Calu3 (cell line): ENCODE data around the gene SMIM3. TPM values are rescaled to one million over a fixed set of nuclear protein-coding genes. Genes with fewer than 3 reads are reported as not detected.

Source experiments
- BruUV-seq: library from RNA; stranded (reverse); fragments of 400-500 nt; replicated peaks from 2 replicates; lab custom pipeline; 2021; lab: Mats Ljungman, UMichigan
- CTCF ChIA-PET: fragments of 300-600 bp; sonication (Branson Sonifier 250); formaldehyde crosslinking; loops from one replicate; lab custom pipeline; 2022; ENCODE audit warnings: antibody characterized with exemption; lab: Charles Lee
- DNase-seq: peaks from one replicate; pipeline ENCODE4 v3.0.0; 2022
- H3K27ac Mint-ChIP-seq: one replicate; pipeline ENCODE4 v1.8.0; 2022; ENCODE audit warnings: mixed read lengths; ENCODE audit not compliant: unreplicated experiment
- H3K27me3 Mint-ChIP-seq: one replicate; pipeline ENCODE4 v1.8.0; 2022; ENCODE audit warnings: mixed read lengths; ENCODE audit not compliant: unreplicated experiment
- H3K36me3 Mint-ChIP-seq: one replicate; pipeline ENCODE4 v1.8.0; 2022; ENCODE audit warnings: mild to moderate bottlenecking, moderate library complexity, mixed read lengths; ENCODE audit not compliant: insufficient read depth, unreplicated experiment
- H3K4me1 Mint-ChIP-seq: one replicate; pipeline ENCODE4 v1.8.0; 2022; ENCODE audit warnings: mild to moderate bottlenecking, low read depth, mixed read lengths; ENCODE audit not compliant: unreplicated experiment
- H3K4me3 Mint-ChIP-seq: one replicate; pipeline ENCODE4 v1.8.0; 2022; ENCODE audit warnings: mild to moderate bottlenecking, low read depth, moderate library complexity, mixed read lengths; ENCODE audit not compliant: unreplicated experiment
- H3K9me3 Mint-ChIP-seq: one replicate; pipeline ENCODE4 v1.8.0; 2022; ENCODE audit warnings: low read depth, mixed read lengths; ENCODE audit not compliant: unreplicated experiment
- intact Hi-C: fragments of 100-400 bp; cut with micrococcal nuclease; formaldehyde crosslinking; loops from one replicate; pipeline ENCODE4 v1.10.0; 2022; ENCODE audit not compliant: unreplicated experiment
- total RNA-seq: library from RNA; stranded (reverse); gene quantifications from 2 replicates; pipeline ENCODE4 v1.2.3, GENCODE V29; 2022
- TF ChIP-seq, protein P1 (sequence below): fragments of 200-600 bp; IDR thresholded peaks from one replicate; pipeline ENCODE4 v1.8.0; 2022; ENCODE audit warnings: antibody characterized with exemption; ENCODE audit not compliant: unreplicated experiment

SMIM3 gene
- total RNA-seq, 1 experiment from 2014 or later = 8.4 TPM

GRCh38 chr5:150777685-150778084 is 872 bp upstream of the SMIM3 start:
- peaks cover 19% of the 10 kb centered on the region for H3K36me3 Mint-ChIP-seq
- H3K9me3 Mint-ChIP-seq = no peaks in the 10 kb centered on the region
- CTCF ChIA-PET = interaction anchor here (0.5 to 1.6 kb wide), 6 partner anchors 12 to 642 kb away, joined by 3 to 10 read pairs (median 4); partner anchors contain the start of genes DCTN4 and RBM22
- H3K27me3 Mint-ChIP-seq = no peaks in the 10 kb centered on the region
- TF ChIP-seq, protein P1, sequence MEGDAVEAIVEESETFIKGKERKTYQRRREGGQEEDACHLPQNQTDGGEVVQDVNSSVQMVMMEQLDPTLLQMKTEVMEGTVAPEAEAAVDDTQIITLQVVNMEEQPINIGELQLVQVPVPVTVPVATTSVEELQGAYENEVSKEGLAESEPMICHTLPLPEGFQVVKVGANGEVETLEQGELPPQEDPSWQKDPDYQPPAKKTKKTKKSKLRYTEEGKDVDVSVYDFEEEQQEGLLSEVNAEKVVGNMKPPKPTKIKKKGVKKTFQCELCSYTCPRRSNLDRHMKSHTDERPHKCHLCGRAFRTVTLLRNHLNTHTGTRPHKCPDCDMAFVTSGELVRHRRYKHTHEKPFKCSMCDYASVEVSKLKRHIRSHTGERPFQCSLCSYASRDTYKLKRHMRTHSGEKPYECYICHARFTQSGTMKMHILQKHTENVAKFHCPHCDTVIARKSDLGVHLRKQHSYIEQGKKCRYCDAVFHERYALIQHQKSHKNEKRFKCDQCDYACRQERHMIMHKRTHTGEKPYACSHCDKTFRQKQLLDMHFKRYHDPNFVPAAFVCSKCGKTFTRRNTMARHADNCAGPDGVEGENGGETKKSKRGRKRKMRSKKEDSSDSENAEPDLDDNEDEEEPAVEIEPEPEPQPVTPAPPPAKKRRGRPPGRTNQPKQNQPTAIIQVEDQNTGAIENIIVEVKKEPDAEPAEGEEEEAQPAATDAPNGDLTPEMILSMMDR = no peak
- BruUV-seq = no TSS peak
- intact Hi-C loops = no loop called here
- DNase-seq = no peak
- no peak overlapping the region for H3K27ac Mint-ChIP-seq
- peaks cover 23% of the 10 kb centered on the region for H3K4me1 Mint-ChIP-seq
- H3K4me3 Mint-ChIP-seq = peak overlapping the region; percentile 98

- Mint-ChIP-seq H3K36me3 (peaks cover 24% of the 10 kb centered on the region), H3K4me3 (peak overlapping the region; percentile 98), H3K27ac (no peak overlapping the region), H3K9me3 (no peaks in the 10 kb centered on the region), H3K27me3 (no peaks in the 10 kb centered on the region), H3K4me1 (peaks cover 27% of the 10 kb centered on the region)
- no peak for DNase-seq
- intact Hi-C loops = no loop called here
- no TSS peak for BruUV-seq
- TF ChIP-seq, protein P1 = no peak
- CTCF ChIA-PET = interaction anchor here (0.5 to 1.6 kb wide), 8 partner anchors 12 to 641 kb away, joined by 3 to 10 read pairs (median 4); partner anchors contain the start of genes DCTN4, GM2A and RBM22
These were observed 455 bp upstream of the SMIM3 start for GRCh38 chr5:150778088-150778516.

DNA sequence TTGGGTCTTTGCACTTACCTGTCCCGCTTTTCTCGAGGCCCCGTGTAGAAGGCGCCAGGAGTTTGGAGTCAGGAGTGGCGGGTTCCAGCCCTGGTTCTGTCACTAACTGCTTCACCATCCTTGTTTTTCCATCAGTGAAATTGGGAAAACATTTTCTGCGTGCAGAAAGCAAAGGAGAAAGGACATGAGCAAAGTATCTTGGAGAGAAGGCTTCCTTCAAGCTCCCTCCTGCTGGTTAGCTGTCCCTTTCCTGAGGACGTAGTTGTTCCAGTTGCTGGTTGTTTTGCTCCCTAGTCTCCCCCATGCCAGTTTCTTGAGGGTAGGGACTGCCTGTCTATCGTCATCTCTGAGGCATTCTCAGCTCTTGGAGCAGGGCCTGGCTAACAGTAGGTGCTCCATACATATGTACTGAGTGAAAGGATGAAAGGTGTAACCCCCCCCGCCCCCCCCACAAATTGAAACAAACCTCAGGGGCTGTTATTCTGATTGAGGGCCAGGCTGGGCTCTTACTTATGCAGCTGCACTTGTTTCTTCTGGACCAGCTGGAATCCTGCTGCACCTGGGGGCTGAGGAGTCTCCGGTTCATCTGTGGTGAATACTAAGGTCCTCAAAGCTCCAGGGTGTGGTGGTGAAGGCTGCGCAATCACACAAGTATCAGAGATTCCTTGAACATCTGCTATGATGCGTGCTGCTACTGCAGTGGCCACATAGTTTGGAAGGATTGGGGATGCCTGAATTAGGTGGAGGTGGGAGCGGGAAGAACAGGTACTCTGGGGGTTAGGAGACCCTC is 1.0 kb downstream of the SMIM3 start:
- peak overlapping the region; percentile 69 for H3K27ac Mint-ChIP-seq
- peaks cover 30% of the 10 kb centered on the region for H3K36me3 Mint-ChIP-seq
- H3K4me3 Mint-ChIP-seq = peak overlapping the region; percentile 98
- peaks cover 41% of the 10 kb centered on the region for H3K4me1 Mint-ChIP-seq
- intact Hi-C loops = loop anchor here (1.0 kb wide), 1 partner anchor 218 kb away; no protein-coding TSS in a partner anchor
- H3K9me3 Mint-ChIP-seq = no peaks in the 10 kb centered on the region
- TSS peak; percentile 17 for BruUV-seq
- CTCF ChIA-PET = interaction anchor here (0.6 to 1.2 kb wide), 3 partner anchors 21 to 473 kb away, joined by 3 to 4 read pairs (median 3); partner anchors contain the start of genes ANXA6 and GM2A
- no peak for DNase-seq
- H3K27me3 Mint-ChIP-seq = no peaks in the 10 kb centered on the region
- TF ChIP-seq, protein P1 = no peak

- intact Hi-C loops = no loop called here
- no peak for DNase-seq
- CTCF ChIA-PET = interaction anchor here (0.6 kb wide), 2 partner anchors 20 to 377 kb away, joined by 3 read pairs; partner anchors contain the start of gene ANXA6
- Mint-ChIP-seq H3K4me1 (peaks cover 46% of the 10 kb centered on the region), H3K36me3 (peaks cover 30% of the 10 kb centered on the region), H3K4me3 (no peak overlapping the region), H3K27me3 (no peaks in the 10 kb centered on the region), H3K27ac (no peak overlapping the region), H3K9me3 (no peaks in the 10 kb centered on the region)
- TF ChIP-seq, protein P1 = no peak
- BruUV-seq = no TSS peak
These were observed 1.7 kb downstream of the SMIM3 start for GRCh38 chr5:150780187-150780692.
